DMS79 (cell line): ENCODE results near the gene CATSPER3.
"Not testable (repeated sequence)": the region's sequence is repeated elsewhere in the genome, so short reads cannot be mapped to it uniquely, and the experiment has no call there.

Experiments used
- DNase-seq: peaks from one replicate; lab custom pipeline; 2025; lab: John Stamatoyannopoulos, UW

CATSPER3 gene

DNA sequence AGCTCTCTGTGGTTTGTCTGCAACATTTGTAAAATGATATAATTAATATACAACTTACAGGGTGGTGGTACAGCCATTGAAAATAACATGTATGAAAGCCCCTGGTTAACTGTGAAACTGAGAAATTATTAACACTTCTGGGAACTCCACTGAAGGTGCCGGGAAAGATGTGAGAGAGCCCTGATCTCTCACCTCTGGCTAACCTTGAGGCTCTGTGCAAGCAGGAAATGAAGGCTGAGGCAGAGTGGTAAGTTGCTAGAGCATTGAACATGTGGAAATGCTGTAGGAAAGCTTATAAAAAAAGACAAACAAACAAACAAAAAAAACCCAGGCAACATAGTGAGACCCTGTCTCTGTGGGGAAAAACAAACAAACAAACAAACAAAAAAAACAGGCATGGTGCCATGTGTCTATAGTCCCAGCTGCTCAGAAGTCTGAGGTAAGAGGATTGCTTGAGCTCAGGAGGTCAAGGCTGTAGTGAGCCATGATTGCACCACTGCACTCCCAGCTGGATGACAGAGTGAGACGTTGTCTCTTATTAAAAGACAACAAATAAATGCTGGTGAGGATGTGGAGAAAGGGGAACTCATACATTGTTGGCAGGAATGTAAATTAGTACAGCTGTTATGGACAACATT, 7.5 kb downstream of the CATSPER3 start:
- no peak for DNase-seq

- DNase-seq, result no peak
Observed at GRCh38 chr5:134975843-134976242, 8.1 kb downstream of the CATSPER3 start.

DNA sequence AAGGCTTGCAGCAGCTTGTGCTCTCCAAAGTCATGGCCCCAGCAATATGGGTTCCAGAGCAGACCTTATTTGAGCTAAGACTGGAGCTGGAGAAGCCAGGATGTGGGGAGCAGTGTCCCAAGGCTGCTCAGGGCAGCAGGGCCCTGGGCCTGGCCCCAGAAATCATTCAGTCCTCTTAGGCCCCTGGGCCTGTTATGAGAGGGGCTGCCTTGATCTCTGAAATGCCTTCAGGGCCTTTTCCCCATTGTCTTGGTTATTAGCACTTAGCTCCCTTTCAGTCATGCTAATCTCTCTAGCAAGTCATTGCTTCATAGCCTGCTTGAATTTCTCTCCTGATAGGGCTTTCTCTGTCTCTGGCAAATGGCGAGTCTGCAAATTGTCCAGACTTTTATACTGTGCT, 9.1 kb downstream of the CATSPER3 start:
- DNase-seq, result no peak

DNA sequence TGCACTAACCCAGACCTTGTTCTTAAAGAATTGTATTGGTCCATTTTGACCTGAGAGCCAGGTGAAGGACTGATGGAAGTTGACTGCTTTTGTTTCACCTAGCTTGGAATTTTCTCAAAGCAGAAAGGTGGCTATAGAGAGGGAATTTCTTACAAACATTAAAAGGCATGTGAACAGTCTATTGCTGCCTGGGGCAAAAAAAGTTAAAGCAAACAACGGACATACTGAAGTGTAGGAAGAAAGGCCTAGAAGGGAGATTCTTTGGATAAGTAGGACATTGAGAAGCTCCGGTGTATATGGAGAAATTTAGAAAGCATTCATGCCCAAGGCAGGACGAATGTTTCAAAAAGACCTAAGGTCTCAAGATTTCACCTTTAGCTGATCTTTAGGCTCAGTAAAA, 11.7 kb downstream of the CATSPER3 start:
- no peak for DNase-seq

DNA sequence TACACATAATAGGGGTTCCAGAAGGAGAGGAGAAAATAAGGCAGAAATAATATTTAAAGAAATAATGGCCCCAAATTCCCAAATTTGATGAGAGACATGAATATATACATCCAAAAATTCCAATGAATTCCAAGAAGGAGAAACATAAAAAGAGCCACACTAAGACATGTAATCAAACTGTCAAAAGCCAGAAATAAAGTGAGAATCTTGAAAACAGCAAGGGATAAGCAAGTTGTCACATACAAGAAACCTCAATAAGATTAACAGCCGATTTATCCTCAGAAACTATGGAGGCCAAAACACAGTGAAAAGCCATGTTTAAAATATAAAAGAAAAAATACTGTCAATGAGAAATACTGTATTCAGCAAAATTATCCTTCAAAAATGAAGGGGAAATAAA, 14.5 kb downstream of the CATSPER3 start:
- DNase-seq, result no peak

- DNase-seq, result no peak
Observed at GRCh38 chr5:134989266-134989830, 21.6 kb downstream of the CATSPER3 start.

DNA sequence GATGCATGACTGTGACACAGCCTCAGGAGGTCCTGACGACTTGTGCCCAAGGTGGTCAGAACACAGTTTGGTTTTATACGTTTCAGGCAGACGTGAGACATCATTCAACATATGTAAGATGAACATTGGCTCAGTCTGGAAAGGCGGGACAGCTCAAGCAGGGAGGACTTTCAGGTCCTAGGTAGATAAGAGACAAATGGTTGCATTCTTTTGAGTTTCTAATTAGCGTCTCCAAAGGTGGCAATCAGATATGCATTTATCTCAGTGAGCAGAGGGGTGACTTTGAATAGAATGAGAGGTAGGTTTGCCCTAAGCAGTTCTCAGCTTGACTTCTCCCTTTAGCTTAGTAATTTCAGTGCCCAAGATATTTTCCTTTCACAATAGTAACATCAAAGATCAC, 22.5 kb downstream of the CATSPER3 start:
- DNase-seq, result not testable (repeated sequence)

- no peak for DNase-seq
Observed at GRCh38 chr5:134992148-134992547, 24.4 kb downstream of the CATSPER3 start.

DNA sequence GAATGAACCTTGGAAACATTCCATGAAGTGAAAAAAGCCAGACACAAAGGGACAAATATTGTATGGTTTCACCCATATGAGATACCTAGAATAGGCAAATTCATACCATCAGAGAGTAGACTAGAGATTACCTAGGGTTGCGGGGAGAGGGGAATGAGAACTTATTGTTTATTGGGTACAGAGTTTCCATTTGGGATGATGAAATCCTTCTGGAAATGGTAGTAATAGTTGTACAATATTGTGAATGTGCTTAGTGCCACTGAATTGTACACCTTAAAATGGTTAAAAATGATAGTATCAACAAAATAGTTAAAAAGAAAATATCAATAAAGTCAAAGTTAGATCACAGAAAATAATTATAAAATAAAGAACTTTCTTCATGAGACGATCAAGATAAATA, 25.5 kb downstream of the CATSPER3 start:
- DNase-seq, result no peak

DNA sequence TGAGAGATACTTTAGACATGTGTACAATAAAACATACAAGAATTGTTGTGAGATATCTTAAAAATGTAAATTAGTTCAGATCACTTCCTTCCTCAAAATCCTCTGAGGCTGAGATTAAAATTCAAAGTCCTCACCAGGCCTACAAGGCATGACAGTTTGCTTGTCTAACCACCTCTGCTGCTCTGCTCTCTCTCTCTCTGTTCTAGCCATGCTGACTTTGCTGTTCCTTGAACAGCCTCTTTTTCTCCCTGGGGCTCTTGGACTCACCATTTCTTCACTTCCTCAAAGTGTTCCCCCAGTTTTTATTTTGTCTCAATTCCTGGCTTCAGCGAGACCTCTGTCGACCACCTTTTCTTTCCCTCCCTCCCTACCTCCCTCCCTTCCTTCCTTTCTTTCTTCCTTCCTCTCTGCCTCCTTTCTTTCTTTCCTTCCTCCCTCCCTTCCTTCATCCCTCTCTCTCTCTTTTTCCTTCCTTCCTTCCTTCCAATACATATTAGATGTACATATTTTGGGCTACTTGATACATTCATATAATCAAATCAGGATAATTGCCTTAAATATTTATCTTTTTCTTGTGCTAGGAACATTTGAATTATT, 27.0 kb downstream of the CATSPER3 start:
- no peak for DNase-seq

- DNase-seq, result no peak
Observed at GRCh38 chr5:134995850-134996402, 28.2 kb downstream of the CATSPER3 start.

DNA sequence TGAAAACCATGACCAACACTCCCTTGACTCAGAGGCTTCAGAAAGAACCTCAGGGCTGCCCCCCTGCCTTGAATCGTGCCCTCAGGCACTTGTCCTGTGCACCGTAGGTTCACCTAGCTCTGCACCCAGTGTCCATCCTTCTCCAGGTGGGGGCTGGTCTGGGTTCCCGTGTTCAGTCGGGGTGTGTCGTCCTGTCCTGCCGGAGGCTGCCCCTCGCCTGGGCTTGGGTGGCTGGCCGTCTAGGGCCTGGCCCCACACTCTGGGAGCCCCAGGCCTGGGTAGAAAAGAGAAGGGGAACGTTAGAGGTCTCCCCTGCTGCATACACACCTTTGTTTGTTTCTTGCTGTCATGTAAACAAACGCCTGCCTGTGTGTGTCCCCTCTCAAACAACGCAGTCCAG, 29.3 kb downstream of the CATSPER3 start:
- no peak for DNase-seq

DNA sequence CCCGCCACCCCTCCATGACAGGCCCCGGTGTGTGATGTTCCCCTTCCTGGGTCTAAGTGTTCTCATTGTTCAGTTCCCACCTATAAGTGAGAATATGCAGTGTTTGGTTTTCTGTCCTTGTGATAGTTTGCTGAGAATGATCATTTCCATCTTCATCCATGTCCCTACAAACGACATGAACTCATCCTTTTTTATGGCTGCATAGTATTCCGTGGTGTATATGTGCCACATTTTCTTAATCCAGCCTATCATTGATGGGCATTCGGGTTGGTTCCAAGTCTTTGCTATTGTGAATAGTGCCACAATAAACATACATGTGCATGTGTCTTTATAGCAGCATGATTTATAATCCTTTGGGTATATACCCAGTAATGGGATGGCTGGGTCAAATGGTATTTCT, 30.4 kb downstream of the CATSPER3 start:
- not testable (repeated sequence) for DNase-seq

DNA sequence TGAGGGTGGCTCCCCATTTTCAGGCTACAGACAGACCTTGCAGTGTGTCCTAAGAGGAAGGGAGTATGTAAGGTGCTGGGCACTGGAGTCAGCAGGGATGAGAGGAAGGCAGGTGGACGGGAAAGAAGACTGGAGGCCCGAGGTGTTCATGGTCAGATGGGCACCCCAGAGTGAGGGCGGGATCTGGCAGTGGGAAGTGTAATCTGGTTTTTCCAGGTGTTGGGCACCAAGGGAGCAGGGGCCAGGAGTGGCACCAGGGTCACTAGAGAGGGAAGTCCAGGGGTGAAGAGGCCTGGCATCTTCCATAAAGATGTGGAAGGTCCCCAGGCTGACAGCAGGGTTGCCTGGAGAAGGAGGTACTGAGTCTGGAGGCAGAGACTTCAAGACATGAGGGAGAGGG, 36.7 kb downstream of the CATSPER3 start:
- no peak for DNase-seq

DNA sequence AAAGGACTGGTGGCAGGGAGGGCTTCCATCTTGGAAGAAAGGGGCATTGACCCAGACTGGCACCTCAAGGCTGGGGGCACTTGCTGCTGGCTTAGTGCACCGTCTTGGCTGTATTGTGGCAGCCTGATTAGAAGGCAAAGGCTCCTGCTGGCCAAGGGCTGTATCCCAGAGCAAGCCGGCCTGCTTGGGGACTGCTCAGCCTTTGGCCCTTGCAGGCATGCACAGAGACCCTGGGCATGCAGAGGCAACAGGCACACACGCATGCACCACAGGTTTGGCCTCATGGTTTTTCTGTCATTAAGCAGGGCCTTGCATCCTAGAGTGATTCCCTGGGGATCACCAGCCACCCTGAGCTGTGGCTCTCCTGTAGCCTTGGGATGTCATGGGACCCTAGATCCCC, 37.4 kb downstream of the CATSPER3 start:
- DNase-seq, result no peak

GRCh38 chr5:135007305-135007704, 39.6 kb downstream of the CATSPER3 start:
- DNase-seq, result no peak

GRCh38 chr5:135007749-135008363, 40.1 kb downstream of the CATSPER3 start:
- DNase-seq, result no peak

DNA sequence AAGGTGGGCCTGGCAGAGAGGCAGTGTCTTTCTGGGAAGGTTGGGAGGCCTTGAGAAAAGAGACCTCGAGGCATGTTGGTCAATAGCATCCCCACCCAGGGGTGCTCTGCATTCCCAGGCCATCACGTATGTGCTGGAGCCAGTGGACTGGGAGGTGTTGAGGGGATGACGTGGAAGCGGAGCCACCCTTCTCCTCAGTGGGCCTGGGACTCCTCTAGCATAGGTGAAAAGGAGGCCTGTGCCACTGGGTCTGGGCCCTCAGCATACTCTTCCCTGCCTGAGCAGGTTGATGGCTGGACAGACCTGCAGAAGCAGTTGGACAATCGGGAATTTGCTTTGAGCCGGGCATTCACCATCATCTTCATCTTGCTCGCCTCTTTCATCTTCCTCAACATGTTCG, 40.8 kb downstream of the CATSPER3 start:
- DNase-seq, result no peak

DNA sequence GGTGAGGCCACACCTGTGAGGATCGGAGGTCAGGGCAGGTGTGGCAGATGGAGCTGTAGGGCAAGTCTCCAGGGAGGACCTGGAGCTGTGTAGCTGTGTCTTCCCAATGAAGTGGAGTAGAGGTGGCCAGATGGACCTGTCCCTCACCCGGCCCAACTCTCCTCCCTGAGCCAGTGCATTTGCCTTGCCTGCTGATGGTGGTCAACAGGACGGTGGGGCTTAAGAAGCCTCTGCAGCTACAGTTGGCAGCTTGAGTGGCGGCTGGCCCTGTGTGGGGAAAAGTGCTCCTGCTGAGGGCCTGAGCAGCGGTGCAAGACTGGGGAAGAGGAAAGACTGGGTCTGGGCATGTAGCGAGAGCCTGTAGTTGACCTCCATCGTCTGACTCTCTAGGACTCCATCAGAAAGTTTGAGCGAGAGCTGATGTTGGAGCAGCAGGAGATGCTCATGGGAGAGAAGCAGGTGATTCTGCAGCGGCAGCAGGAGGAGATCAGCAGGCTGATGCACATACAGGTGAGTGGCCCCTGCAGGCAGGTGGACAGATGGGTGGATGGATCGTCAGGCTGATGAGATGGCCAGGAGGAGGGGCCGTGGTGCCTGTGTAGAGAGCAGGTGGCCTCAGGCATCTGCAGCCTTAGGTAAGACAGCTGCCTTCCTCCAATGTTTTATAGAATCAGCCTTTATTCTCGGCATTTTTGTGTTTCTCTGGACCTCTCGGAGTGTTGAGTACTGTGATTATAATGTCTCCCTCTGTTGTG, 41.5 kb downstream of the CATSPER3 start:
- no peak for DNase-seq

DNA sequence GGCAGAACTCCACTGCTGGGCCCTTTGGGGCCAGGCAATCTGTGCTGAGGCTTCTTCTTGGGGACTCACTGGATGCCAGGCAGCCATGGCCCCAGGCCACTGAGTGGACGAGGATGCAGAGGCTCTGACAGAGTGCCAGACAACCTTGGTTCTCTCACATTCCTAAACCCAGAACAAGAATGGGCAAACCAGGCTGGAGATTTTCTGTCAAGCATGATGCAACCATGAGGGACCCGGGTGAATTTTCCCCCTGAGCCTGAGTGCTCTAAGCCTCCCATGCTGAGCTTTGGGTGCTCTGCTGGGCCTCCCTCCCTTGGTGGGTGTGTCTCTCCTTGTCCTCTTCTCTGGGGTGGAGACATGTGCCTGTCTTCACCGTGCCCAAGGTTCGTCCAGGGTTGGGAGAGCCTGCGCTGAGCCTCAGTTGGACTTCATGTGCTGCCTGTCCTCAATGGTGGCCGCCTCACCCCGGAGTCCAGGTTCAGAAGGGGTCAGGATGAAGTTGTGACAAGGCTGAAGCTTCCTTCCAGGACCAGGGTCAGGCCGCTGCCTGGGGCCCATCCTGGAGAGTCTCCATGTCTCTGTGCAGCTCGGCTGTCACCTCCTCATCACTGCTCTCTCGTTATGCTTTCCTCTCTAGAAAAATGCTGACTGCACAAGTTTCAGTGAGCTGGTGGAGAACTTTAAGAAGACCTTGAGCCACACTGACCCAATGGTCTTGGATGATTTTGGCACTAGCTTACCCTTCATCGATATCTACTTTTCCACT, 42.2 kb downstream of the CATSPER3 start:
- DNase-seq, result no peak

- DNase-seq, result no peak
Observed at GRCh38 chr5:135010502-135011354, 43.0 kb downstream of the CATSPER3 start.
